Activated CD4-positive, alpha-beta T cell treated with anti-CD3 and anti-CD28 coated beads, Interleukin-2, Interleukin-6, amounts not matched to agents 100 ng/mL and 50 ng/mL, durations not matched to agents 16 hours and 8 hours (primary cell): ENCODE data around the gene MYO1G.

Experiments
- DNase-seq: peaks from one replicate; pipeline ENCODE4 v3.0.0-alpha.2; 2020

MYO1G gene

DNA sequence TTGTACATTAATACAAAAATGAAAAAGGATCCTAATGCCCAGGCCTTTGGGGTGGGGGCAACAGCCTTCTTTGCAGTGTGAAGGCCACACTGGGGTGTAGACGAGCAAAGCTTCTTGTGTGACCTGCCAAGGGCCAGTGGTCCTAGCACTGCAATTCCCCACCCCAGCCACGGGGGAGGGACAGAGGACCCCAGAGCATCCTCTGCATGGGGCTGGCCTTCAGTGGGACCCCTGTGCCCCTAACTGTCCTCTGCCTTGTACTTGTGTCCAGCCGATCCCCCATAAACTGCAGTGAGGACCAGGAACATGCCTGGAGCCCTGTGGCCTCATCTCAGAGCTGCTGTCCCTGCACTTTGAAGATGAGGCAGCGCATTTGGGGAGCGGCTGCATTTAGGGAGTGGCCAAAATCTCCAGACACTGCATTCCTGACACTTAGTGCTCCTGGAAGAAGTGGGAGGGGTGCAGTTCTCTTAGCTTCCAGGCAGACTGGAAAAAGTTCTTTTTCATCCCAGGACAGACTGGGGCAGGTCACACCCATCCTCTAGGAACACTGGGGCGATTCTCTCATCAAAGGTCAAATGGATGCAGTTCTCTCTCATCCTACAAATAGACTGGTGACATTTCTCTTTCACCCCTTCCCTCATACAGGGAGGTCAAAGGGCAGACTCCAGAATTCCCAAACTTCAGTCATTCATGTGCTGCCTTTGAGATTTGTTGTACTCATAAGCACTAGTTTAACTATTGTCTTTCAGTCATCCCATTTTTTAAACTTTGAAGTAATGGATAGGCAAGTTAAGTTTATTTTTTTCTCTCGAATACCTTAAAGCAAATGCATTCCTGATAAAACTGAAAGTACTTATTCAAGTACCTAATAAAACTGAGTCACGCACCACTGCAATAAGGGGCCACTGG, 922 bp upstream of the MYO1G start:
- no peak for DNase-seq

GRCh38 chr7:44977959-44978335, 868 bp downstream of the MYO1G start:
- DNase-seq = no peak

GRCh38 chr7:44977304-44977958, 1.4 kb downstream of the MYO1G start:
- DNase-seq = peak; percentile 92

DNA sequence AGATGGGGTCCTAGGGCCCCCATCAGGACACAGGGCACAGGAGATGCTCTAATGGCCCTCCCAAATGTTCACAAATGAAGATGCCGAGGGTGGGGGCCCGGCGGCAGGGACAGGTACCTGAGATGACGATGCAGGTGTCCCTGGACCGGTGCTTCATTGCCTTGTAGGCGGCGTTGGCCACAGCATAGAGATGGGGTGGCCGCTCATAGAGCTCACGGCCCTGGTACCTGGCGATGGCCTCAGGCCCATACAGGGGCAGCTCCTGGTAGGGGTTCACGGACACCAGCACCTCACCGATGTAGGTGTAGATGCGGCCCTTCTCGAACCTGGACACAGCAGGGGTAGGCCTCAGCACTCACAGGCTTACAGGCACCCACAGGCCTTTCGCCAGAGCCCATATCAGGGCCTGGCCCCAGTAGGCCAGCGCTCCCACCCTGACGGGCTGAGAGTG, 2.0 kb downstream of the MYO1G start:
- no peak for DNase-seq

- no peak for DNase-seq
Observed at GRCh38 chr7:44976040-44976745, 2.6 kb downstream of the MYO1G start.

DNA sequence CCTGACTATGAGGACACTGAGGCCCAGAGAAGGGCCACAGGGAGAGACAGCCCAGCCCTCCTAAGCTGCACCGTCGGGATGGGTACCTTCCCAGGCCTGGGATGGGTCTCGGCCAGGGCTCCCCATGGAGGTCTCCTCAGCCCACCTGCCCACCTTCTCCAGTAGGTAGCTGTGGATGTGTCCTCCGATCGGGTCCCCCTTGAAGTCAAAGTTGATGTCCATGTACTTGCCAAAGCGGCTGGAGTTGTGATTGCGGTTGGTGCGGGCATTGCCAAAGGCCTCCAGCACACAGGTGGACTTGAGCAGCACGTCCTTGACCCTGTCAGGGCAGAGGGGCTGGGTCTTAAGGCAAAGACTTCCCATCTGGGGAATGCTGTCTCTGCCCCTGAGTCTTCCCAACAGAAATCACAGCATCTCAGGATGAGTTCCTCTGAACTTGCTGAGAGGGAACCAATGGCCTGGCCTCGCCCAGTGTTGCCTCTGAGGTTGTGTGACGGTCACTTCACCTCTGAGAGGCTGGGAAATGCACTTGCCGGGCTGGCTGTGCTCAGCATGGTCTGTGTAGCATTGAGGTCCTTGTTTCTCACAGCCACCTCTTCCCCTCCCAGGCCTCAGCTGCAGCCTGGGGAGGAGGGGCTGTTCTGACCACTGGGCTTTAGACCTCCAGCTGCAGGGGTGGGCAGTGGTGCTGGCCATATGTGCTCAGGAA, 3.3 kb downstream of the MYO1G start:
- no peak for DNase-seq

- DNase-seq = no peak
Observed at GRCh38 chr7:44974549-44974948, 4.3 kb downstream of the MYO1G start.

- DNase-seq = no peak
Observed at GRCh38 chr7:44973610-44974401, 5.0 kb downstream of the MYO1G start.

DNA sequence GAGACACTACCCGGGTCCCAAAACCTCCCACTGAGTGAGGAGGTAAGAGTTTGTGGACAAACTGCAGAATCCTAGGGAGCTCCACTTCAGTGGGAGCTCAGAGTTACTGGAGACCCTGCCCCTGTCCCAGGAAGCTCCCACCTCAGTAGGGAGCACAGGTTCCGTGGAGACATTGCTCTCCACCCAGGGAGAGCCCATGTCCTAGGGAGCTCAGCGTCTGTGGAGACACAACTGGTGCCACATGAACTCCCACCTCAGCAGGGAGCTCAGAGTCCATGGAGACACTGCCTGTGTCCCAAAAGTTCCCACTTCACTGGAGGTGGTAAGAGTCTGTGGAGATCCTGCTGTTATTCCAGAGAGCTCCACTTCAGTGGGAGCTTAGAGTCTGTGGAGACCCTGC, 6.3 kb downstream of the MYO1G start:
- DNase-seq = no peak

- no peak for DNase-seq
Observed at GRCh38 chr7:44971902-44972441, 6.8 kb downstream of the MYO1G start.

DNA sequence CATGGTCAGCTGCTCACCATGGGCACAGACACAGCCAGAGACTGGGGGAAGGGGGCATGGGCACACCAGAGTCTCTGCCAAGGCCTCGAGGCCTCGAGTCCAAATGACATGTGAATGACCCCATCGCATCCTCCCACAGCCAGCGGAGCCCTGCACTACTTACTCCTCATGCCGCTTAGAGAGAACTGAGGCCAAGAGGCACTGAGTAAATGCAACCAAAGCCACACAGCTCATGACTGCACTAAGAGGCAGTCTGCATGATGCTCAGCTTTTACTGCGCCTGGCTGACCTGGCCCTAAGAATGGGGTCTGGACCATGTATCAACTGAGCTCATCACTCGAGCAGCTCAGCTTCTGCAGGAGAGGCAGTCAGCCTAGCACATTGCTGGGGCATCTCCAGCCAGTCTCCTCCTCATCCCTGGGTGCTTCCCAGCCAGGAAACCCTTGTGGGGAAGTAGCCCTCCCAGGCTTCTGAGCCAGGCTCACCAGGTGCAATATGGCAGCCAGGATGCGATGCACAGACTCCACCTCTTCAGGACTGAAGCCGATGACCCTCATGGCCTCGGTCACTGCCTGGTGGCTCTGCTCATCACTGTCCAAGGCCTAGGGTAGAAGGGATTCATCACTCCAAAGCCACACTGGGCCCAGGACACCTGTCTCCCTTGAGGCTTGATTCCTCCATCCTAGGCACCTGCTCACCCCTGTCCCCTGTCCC, 7.5 kb downstream of the MYO1G start:
- DNase-seq = no peak

DNA sequence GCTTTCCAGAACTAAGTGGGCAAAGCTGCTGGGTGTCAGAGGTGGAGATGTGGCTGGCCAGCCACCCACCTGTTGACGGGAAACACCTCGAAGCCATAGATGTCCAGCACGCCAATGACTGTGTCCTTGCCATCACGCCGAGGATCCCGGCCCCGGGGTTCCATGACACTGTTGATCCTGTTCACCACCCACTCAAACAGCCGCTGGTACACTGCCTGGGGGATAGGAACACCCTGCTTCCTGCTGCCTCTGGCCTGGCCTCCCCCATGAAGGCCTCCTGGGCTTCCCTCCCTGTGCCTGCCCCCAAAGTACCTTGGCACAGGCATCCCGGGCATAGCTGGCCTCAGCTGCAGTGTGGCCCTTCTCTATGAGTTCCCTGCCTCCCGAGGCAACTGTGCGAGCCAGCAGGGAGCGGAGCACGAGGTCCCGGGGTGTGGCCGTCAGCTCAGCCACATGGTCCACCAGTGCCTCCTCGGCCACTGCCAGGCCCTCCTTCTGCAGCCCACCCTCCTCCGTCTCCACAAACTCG, 8.2 kb downstream of the MYO1G start:
- DNase-seq = no peak

DNA sequence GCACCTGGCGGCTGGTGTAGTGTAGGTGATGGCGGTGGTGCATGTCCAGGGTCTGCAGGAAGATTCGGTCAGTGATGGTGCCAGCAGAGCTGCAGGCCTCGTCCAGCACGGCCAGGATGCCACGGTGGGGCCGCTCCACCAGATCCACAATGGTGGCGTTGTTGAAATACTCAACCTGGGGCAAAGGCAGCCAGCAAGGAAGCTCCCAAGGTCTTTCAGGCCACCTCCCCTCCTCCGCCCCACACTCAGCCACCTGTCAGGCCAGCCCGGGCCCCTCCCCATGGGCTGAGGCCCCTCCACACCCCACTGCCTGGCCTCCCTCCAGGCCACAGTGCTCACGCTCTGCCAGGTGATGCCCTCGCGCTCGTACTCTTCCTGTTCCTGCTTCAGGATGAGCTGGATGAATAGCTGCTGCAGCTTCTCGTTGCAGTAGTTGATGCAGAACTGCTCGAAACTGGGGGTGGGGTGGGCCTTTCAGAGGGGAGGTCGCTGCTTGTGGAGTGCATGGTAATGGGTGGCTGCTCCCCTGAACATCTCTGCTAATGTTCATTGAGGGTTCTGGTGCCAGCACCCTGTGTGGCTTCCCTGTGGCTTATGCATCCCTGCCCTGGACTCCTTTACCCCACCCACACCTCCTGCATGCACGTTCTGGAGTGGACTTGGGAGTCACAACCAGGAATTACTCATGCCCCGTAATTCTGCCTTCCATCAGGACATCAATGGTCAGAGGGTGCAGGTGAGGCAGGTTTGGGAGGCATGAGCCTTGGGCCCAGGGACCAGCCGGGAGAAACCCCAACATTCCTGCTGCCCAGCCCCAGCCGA, 8.9 kb downstream of the MYO1G start:
- DNase-seq = no peak

- DNase-seq = no peak
Observed at GRCh38 chr7:44969049-44969700, 9.6 kb downstream of the MYO1G start.

- no peak for DNase-seq
Observed at GRCh38 chr7:44967571-44968446, 11.0 kb downstream of the MYO1G start.

DNA sequence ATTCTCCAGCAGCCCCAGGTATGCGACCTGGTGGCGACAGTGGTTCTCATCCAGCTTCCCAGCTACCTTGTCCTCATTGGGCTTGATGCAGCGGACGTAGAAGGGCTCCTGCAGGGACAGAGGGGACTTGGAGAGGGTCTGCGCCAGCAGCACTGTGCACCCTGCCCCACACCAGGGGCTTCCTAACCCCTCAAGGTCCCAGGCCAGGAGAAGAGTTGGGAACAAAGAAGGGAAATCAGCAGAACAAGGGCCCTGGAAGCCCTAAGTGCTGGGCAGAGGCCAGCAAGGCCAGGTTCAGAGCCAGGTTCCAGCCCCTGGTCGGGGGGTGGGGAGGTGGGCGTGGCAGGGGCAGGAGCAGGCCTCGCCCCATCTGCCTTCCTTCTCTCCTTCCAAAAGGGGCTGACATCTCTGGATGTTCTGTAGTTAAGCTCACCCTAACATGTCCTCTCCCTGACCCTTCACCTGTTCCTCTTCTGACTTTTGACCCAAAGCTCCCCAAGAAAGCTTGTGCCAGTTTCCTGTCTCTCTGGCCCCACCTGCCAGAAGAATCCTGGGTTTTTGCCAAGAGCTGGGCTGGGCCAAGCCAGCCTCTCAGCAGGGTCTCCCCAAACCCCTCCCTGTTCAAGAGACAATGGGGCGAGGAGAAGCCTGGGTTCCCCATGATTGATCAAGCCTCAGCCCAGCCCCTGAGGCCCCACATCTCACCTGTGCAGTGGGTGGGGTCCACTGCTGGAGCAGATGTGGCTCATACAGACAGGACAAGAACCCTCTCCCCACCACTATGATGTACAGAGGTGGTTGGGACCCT, 11.9 kb downstream of the MYO1G start:
- DNase-seq = no peak

- no peak for DNase-seq
Observed at GRCh38 chr7:44965937-44966730, 12.7 kb downstream of the MYO1G start.
